HepG2 (cell line): ENCODE data around the gene GMNN.

Experiments
- ZFX ChIP-seq: sonication (generic); formaldehyde crosslinking; IDR thresholded peaks from 2 replicates; pipeline ENCODE4 v1.4.0; 2020; ENCODE audit warnings: mild to moderate bottlenecking, low read depth, missing genetic modification reagents, moderate library complexity
- ZNF510 ChIP-seq: sonication (generic); formaldehyde crosslinking; IDR thresholded peaks from 2 replicates; pipeline ENCODE4 v1.4.0; 2020; ENCODE audit warnings: low read depth, mild to moderate bottlenecking, missing genetic modification reagents
- ZNF878 ChIP-seq: sonication (generic); formaldehyde crosslinking; IDR thresholded peaks from 2 replicates; pipeline ENCODE4 v1.8.1; 2023; ENCODE audit warnings: mild to moderate bottlenecking, missing genetic modification reagents, moderate library complexity

GRCh38 chr6:24833711-24834386 is 59.1 kb downstream of the GMNN start:
- no peak for TF ChIP-seq ZNF878 (CRISPR knock-in tag)
- TF ChIP-seq ZNF510 (CRISPR knock-in tag) = no peak
- no peak for TF ChIP-seq ZFX (CRISPR knock-in tag)
